Cardiac muscle cell (in vitro differentiated cells and primary cell): Measurements from ENCODE around the gene IFT88. TPM values are rescaled to one million over a fixed set of nuclear protein-coding genes. Genes with fewer than 3 reads are reported as not detected.

Experiments used
- DNase-seq, 2 donors: peaks; one replicate each; pipeline versions ENCODE4 v3.0.0 to v3.0.0-alpha.2; 2010 to 2017; ENCODE audit warnings: low read depth in 1 of 2, low spot score in 1 of 2
- H3K27ac ChIP-seq: fragments of 200-600 bp; sonication (generic); 2 replicates; pipeline ENCODE4 v1.5.1; 2016
- H3K27me3 ChIP-seq: fragments of 200-600 bp; sonication (generic); 2 replicates; pipeline ENCODE4 v1.6.0; 2016; ENCODE audit warnings: control low read depth
- H3K36me3 ChIP-seq: fragments of 200-600 bp; sonication (generic); 2 replicates; pipeline ENCODE4 v1.5.1; 2016; ENCODE audit warnings: control low read depth
- H3K4me1 ChIP-seq: fragments of 200-600 bp; sonication (generic); 2 replicates; pipeline ENCODE4 v1.8.1; 2017; ENCODE audit warnings: low read depth, mild to moderate bottlenecking, mixed run types
- H3K4me3 ChIP-seq: fragments of 200-600 bp; sonication (generic); 2 replicates; pipeline ENCODE4 v1.5.1; 2016; ENCODE audit warnings: mild to moderate bottlenecking
- H3K9me3 ChIP-seq: fragments of 200-600 bp; sonication (generic); 2 replicates; pipeline ENCODE4 v1.5.1; 2017; ENCODE audit warnings: low read depth, mild to moderate bottlenecking, control low read depth
- CTCF ChIP-seq: IDR thresholded peaks from 2 replicates; pipeline ENCODE4 v1.5.1; 2012; ENCODE audit warnings: low read depth, mild to moderate bottlenecking, low read length
- polyA plus RNA-seq: library from polyadenylated mRNA; unstranded; fragments of >200 nt; fragmentation: Nextera tagmentation; extraction: Ambion mirVana; gene quantifications from 2 replicates; pipeline ENCODE4 v1.2.1, GENCODE V29; 2016
- total RNA-seq: library from RNA; depleted of rRNA; stranded (reverse); fragments of >200 nt; gene quantifications from 2 replicates; pipeline ENCODE4 v1.2.3, GENCODE V29; 2016

The IFT88 gene
- total and polyA plus RNA-seq, 2 experiments from 2014 or later = 18.2 to 18.6 TPM

GRCh38 chr13:20658451-20659040 lies 91.6 kb downstream of the IFT88 start:
- Histone ChIP-seq H3K36me3 (peaks cover 9% of the 10 kb centered on the region), H3K27ac (no peak overlapping the region), H3K27me3 (no peaks in the 10 kb centered on the region), H3K4me1 (no peaks in the 10 kb centered on the region), H3K4me3 (no peak overlapping the region), H3K9me3 (no peaks in the 10 kb centered on the region)
- peak in 1 of 2 donors; percentile 44 for DNase-seq
- TF ChIP-seq CTCF = no peak

- Histone ChIP-seq H3K4me1 (peaks cover 12% of the 10 kb centered on the region), H3K36me3 (peaks cover 4% of the 10 kb centered on the region), H3K9me3 (no peaks in the 10 kb centered on the region), H3K27ac (no peak overlapping the region), H3K4me3 (no peak overlapping the region), H3K27me3 (no peaks in the 10 kb centered on the region)
- DNase-seq = no peak
- no peak for TF ChIP-seq CTCF
These were observed 97.4 kb downstream of the IFT88 start for GRCh38 chr13:20664351-20664750.

GRCh38 chr13:20666948-20667347 lies 100.0 kb downstream of the IFT88 start:
- Histone ChIP-seq H3K36me3 (peaks cover 4% of the 10 kb centered on the region), H3K27ac (no peak overlapping the region), H3K4me1 (peaks cover 12% of the 10 kb centered on the region), H3K9me3 (no peaks in the 10 kb centered on the region), H3K27me3 (no peaks in the 10 kb centered on the region), H3K4me3 (no peak overlapping the region)
- no peak for TF ChIP-seq CTCF
- DNase-seq = no peak

GRCh38 chr13:20667857-20668437 lies 101.0 kb downstream of the IFT88 start:
- no peaks in the 10 kb centered on the region for H3K27me3 ChIP-seq
- H3K27ac ChIP-seq = no peak overlapping the region
- no peak for TF ChIP-seq CTCF
- peak in 1 of 2 donors; percentile 12 for DNase-seq
- H3K4me1 ChIP-seq = peaks cover 12% of the 10 kb centered on the region
- H3K9me3 ChIP-seq = no peaks in the 10 kb centered on the region
- peaks cover 4% of the 10 kb centered on the region for H3K36me3 ChIP-seq
- H3K4me3 ChIP-seq = no peak overlapping the region

- Histone ChIP-seq H3K4me3 (no peak overlapping the region), H3K27me3 (no peaks in the 10 kb centered on the region), H3K36me3 (no peaks in the 10 kb centered on the region), H3K27ac (no peak overlapping the region), H3K9me3 (no peaks in the 10 kb centered on the region), H3K4me1 (peaks cover 12% of the 10 kb centered on the region)
- no peak for DNase-seq
- TF ChIP-seq CTCF = no peak
These were observed 102.2 kb downstream of the IFT88 start for GRCh38 chr13:20669162-20669561.
